HL-60 (cell line): ENCODE results near the gene TMEM120B.

ENCODE experiments used
- DNase-seq, 2 experiments: peaks; one replicate each; pipeline ENCODE4 v3.0.0-alpha.2; 2010 to 2020; ENCODE audit warnings: low read depth in 1 of 2, low spot score in 1 of 2
- H3K27ac ChIP-seq: fragments of 250-450 bp; sonication (Bioruptor Pico); replicated peaks from 2 replicates; pipeline ENCODE4 v1.5.1; 2020; ENCODE audit warnings: mild to moderate bottlenecking, moderate library complexity
- H3K27me3 ChIP-seq: fragments of 250-450 bp; sonication (Bioruptor Pico); 2 replicates; pipeline ENCODE4 v1.5.1; 2021; ENCODE audit warnings: mild to moderate bottlenecking, moderate library complexity; ENCODE audit not compliant: insufficient read depth, poor library complexity, severe bottlenecking
- H3K4me3 ChIP-seq: replicated peaks from 2 replicates; pipeline ENCODE4 v1.5.1; 2011; ENCODE audit warnings: mild to moderate bottlenecking, control low read depth, low read length; ENCODE audit not compliant: insufficient read depth
- CTCF ChIP-seq: IDR thresholded peaks from one replicate; pipeline ENCODE4 v1.5.1; 2011; ENCODE audit warnings: low read length, control low read depth, inconsistent platforms; ENCODE audit not compliant: insufficient read depth
- GABPA ChIP-seq: IDR thresholded peaks from 2 replicates; pipeline ENCODE4 v1.6.1; 2012; ENCODE audit warnings: low read depth
- POLR2AphosphoS5 ChIP-seq: IDR thresholded peaks from 2 replicates; pipeline ENCODE4 v1.6.1; 2012; ENCODE audit warnings: low read depth
- REST ChIP-seq: IDR thresholded peaks from 2 replicates; pipeline ENCODE4 v1.6.1; 2012; ENCODE audit warnings: low read depth; ENCODE audit not compliant: insufficient replicate concordance
- SPI1 ChIP-seq: IDR thresholded peaks from 2 replicates; pipeline ENCODE4 v1.6.1; 2012; ENCODE audit warnings: low read depth, mild to moderate bottlenecking, borderline replicate concordance

The TMEM120B gene

GRCh38 chr12:121770813-121771625, 58.5 kb downstream of the TMEM120B start:
- no peak for DNase-seq
- TF ChIP-seq POLR2AphosphoS5 (no peak), SPI1 (no peak), REST (no peak), CTCF (no peak), GABPA (no peak)
- no peak overlapping the region for H3K4me3 ChIP-seq
- no peaks in the 10 kb centered on the region for H3K27me3 ChIP-seq
- no peak overlapping the region for H3K27ac ChIP-seq

GRCh38 chr12:121773011-121773777, 60.6 kb downstream of the TMEM120B start:
- Histone ChIP-seq H3K27ac (peak overlapping the region; percentile 17; the same call in 1 of the 2 replicates), H3K4me3 (no peak overlapping the region), H3K27me3 (no peaks in the 10 kb centered on the region)
- TF ChIP-seq CTCF (peak; percentile 89), POLR2AphosphoS5 (no peak)
- peak in 1 of 2 experiments; percentile 82 for DNase-seq

GRCh38 chr12:121774968-121775474, 62.5 kb downstream of the TMEM120B start:
- Histone ChIP-seq H3K27ac (no peak overlapping the region), H3K27me3 (no peaks in the 10 kb centered on the region), H3K4me3 (no peak overlapping the region)
- TF ChIP-seq SPI1 (no peak), CTCF (no peak), REST (no peak), POLR2AphosphoS5 (no peak), GABPA (no peak)
- no peak for DNase-seq
